Brain microvascular endothelial cell (primary cell): ENCODE data around the gene GLRA3.
"Not testable (repeated sequence)": the region's sequence is repeated elsewhere in the genome, so short reads cannot be mapped to it uniquely, and the experiment has no call there.

Experiments
- DNase-seq: peaks from one replicate; pipeline ENCODE4 v3.0.0-alpha.2; 2020
- H3K27ac ChIP-seq: fragments of 250-450 bp; sonication (Bioruptor Pico); 2 replicates; pipeline ENCODE4 v1.5.1; 2020; ENCODE audit warnings: mild to moderate bottlenecking, moderate library complexity
- H3K27me3 ChIP-seq: fragments of 250-450 bp; sonication (Bioruptor Pico); replicated peaks from 2 replicates; pipeline ENCODE4 v1.5.1; 2020; ENCODE audit warnings: mild to moderate bottlenecking
- H3K36me3 ChIP-seq: fragments of 250-450 bp; sonication (Bioruptor Pico); replicated peaks from 2 replicates; pipeline ENCODE4 v1.5.1; 2020; ENCODE audit warnings: mild to moderate bottlenecking
- H3K4me3 ChIP-seq: 2 replicates; pipeline ENCODE4 v1.5.1; 2011; ENCODE audit warnings: low read depth, mild to moderate bottlenecking, control low read depth, low read length, moderate library complexity
- CTCF ChIP-seq: IDR thresholded peaks from 2 replicates; pipeline ENCODE4 v1.5.1; 2011; ENCODE audit warnings: low read depth, mild to moderate bottlenecking, moderate library complexity, low read length, control low read depth, inconsistent platforms; ENCODE audit errors: missing control alignments
- in situ Hi-C: cut with HindIII; loops from 2 replicates; pipeline ENCODE4 v1.10.0; 2017; ENCODE audit warnings: low sequenced_read_pairs, low pct_ligation_motif_present

The GLRA3 gene

GRCh38 chr4:174808119-174808518 lies 20.9 kb downstream of the GLRA3 start:
- Histone ChIP-seq H3K27me3 (no peaks in the 10 kb centered on the region), H3K27ac (no peak overlapping the region), H3K4me3 (no peak overlapping the region), H3K36me3 (no peaks in the 10 kb centered on the region)
- in situ Hi-C loops, result no loop called here
- DNase-seq, result no peak
- no peak for TF ChIP-seq CTCF

GRCh38 chr4:174805746-174806145 lies 23.3 kb downstream of the GLRA3 start:
- no peak for TF ChIP-seq CTCF
- in situ Hi-C loops, result no loop called here
- H3K36me3 ChIP-seq, result no peaks in the 10 kb centered on the region
- H3K27me3 ChIP-seq, result no peaks in the 10 kb centered on the region
- H3K27ac ChIP-seq, result no peak overlapping the region
- no peak for DNase-seq
- no peak overlapping the region for H3K4me3 ChIP-seq

GRCh38 chr4:174794543-174795094 lies 34.4 kb downstream of the GLRA3 start:
- in situ Hi-C loops, result no loop called here
- no peak overlapping the region for H3K4me3 ChIP-seq
- no peak overlapping the region for H3K27ac ChIP-seq
- no peaks in the 10 kb centered on the region for H3K27me3 ChIP-seq
- no peaks in the 10 kb centered on the region for H3K36me3 ChIP-seq
- TF ChIP-seq CTCF, result no peak
- no peak for DNase-seq

GRCh38 chr4:174789657-174790056 lies 39.4 kb downstream of the GLRA3 start:
- Histone ChIP-seq H3K27me3 (no peaks in the 10 kb centered on the region), H3K4me3 (no peak overlapping the region), H3K27ac (no peak overlapping the region), H3K36me3 (no peaks in the 10 kb centered on the region)
- DNase-seq, result no peak
- in situ Hi-C loops, result no loop called here
- no peak for TF ChIP-seq CTCF

GRCh38 chr4:174778274-174778986 lies 50.6 kb downstream of the GLRA3 start:
- DNase-seq, H3K27ac ChIP-seq, in situ Hi-C loops: not testable (repeated sequence)

GRCh38 chr4:174775366-174775765 lies 53.7 kb downstream of the GLRA3 start:
- H3K4me3 ChIP-seq, result no peak overlapping the region
- DNase-seq, result no peak
- H3K36me3 ChIP-seq, result no peaks in the 10 kb centered on the region
- in situ Hi-C loops, result no loop called here
- H3K27ac ChIP-seq, result no peak overlapping the region
- no peak for TF ChIP-seq CTCF
- H3K27me3 ChIP-seq, result no peaks in the 10 kb centered on the region

More at GRCh38 chr4:174778274-174778986, 50.6 kb downstream of the GLRA3 start:
- not testable (repeated sequence) for H3K4me3 ChIP-seq, H3K27me3 ChIP-seq, H3K36me3 ChIP-seq
